ENCODE results near the gene TSPAN17.

DNA sequence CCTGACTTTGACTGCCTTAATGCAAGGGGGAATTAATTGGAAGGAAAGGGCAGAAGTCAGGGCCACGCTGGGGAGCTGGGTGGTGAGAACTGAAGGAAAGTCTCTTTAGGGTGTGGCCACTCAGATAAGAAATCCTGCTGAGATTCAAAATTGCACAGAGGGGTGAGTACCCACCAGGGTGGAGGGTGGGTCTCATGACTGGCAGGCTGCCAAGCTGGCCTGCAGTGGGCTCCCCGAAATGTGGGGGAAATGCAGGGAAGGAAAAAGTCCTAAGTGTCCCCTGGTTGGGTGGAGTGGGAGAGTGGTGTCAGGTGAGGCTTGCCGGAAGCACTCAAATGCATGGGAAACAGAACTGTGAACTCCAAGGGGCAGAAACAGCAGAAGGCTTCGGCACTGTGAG lies 24.1 kb downstream of the TSPAN17 start:
- TF ChIP-seq POLR2A (IDR thresholded peaks at IDR 0.05): no peak
- TF ChIP-seq, protein P1, sequence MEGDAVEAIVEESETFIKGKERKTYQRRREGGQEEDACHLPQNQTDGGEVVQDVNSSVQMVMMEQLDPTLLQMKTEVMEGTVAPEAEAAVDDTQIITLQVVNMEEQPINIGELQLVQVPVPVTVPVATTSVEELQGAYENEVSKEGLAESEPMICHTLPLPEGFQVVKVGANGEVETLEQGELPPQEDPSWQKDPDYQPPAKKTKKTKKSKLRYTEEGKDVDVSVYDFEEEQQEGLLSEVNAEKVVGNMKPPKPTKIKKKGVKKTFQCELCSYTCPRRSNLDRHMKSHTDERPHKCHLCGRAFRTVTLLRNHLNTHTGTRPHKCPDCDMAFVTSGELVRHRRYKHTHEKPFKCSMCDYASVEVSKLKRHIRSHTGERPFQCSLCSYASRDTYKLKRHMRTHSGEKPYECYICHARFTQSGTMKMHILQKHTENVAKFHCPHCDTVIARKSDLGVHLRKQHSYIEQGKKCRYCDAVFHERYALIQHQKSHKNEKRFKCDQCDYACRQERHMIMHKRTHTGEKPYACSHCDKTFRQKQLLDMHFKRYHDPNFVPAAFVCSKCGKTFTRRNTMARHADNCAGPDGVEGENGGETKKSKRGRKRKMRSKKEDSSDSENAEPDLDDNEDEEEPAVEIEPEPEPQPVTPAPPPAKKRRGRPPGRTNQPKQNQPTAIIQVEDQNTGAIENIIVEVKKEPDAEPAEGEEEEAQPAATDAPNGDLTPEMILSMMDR (IDR thresholded peaks at IDR 0.05): no peak

Data from lower leg skin (tissue), 3 donors.